PC-9 (cell line): Measurements from ENCODE around the gene TMEM53.

Experiments used
- CTCF ChIP-seq: fragments of 200-600 bp; sonication (generic); conservative IDR thresholded peaks from 2 replicates; pipeline ENCODE4 v1.6.1; 2017; ENCODE audit warnings: mixed run types, antibody characterized with exemption, mild to moderate bottlenecking, moderate library complexity
- EZH2 ChIP-seq: fragments of 200-600 bp; sonication (generic); IDR thresholded peaks from 2 replicates; pipeline ENCODE4 v1.8.0; 2017; ENCODE audit warnings: antibody characterized with exemption, low read depth

DNA sequence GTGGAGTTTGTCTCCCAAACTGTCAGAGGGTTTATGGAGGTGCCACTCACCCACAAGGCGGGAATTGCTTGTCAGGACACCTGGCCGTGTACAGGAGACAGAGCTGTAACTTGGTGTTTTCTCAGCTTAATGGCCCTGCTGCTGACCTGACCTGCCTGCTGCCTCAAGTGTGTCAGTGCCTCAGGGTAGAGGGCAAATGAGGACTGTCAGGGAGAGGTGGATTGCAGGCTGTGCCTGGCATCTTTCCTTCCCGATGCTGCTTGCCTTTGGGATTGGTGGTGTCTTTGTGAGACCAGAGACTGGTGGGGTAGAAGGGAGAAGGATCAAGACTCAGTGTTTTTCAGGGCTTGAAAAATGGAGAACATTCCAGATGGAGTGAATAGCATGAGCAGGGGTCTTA lies 31.4 kb downstream of the TMEM53 start:
- TF ChIP-seq CTCF (no peak), EZH2 (no peak)
